OCI-LY1 (cell line): Measurements from ENCODE around the gene ZNF507.

Experiments
- H2AFZ ChIP-seq: fragments of 200-600 bp; sonication (generic), shearing (Covaris generic); 2 replicates; pipeline ENCODE4 v1.6.0; 2014; ENCODE audit warnings: antibody characterized with exemption, mild to moderate bottlenecking, low read length
- H3F3A ChIP-seq: fragments of 200-600 bp; sonication (generic), shearing (Covaris generic); 2 replicates; pipeline ENCODE4 v1.6.0; 2014; ENCODE audit warnings: mild to moderate bottlenecking, antibody characterized with exemption, low read length, moderate library complexity; ENCODE audit not compliant: insufficient read depth
- H3K27ac ChIP-seq: fragments of 200-600 bp; sonication (generic); 2 replicates; pipeline ENCODE4 v1.5.1; 2014; ENCODE audit warnings: low read length, mixed run types, mild to moderate bottlenecking, low read depth; ENCODE audit not compliant: poor library complexity, severe bottlenecking
- H3K27me3 ChIP-seq: fragments of 200-600 bp; sonication (generic); 2 replicates; pipeline ENCODE4 v1.6.0; 2014; ENCODE audit warnings: antibody characterized with exemption, mild to moderate bottlenecking, low read length, moderate library complexity; ENCODE audit not compliant: insufficient read depth
- H3K36me3 ChIP-seq: fragments of 200-600 bp; sonication (generic); 2 replicates; pipeline ENCODE4 v1.6.1; 2014; ENCODE audit warnings: mild to moderate bottlenecking, antibody characterized with exemption, low read length, moderate library complexity, mixed read lengths; ENCODE audit not compliant: insufficient read depth
- H3K4me1 ChIP-seq: fragments of 200-600 bp; sonication (generic); 2 replicates; pipeline ENCODE4 v1.5.1; 2014; ENCODE audit warnings: mild to moderate bottlenecking, low read length, moderate library complexity; ENCODE audit not compliant: insufficient read depth, severe bottlenecking
- H3K4me2 ChIP-seq: fragments of 200-600 bp; sonication (generic), shearing (Covaris generic); 2 replicates; pipeline ENCODE4 v1.6.1; 2014; ENCODE audit warnings: low read length
- H3K4me3 ChIP-seq: fragments of 200-600 bp; sonication (generic); 2 replicates; pipeline ENCODE4 v1.5.1; 2014; ENCODE audit warnings: low read length, low read depth, mild to moderate bottlenecking, mixed read lengths; ENCODE audit not compliant: poor library complexity, severe bottlenecking
- H3K79me2 ChIP-seq: fragments of 200-600 bp; shearing (Covaris generic); 2 replicates; pipeline ENCODE4 v1.6.1; 2016; ENCODE audit warnings: mixed run types, low read length, mixed read lengths; ENCODE audit not compliant: insufficient read depth
- H3K9ac ChIP-seq: fragments of 200-600 bp; sonication (generic), shearing (Covaris generic); 2 replicates; pipeline ENCODE4 v1.6.1; 2014; ENCODE audit warnings: mild to moderate bottlenecking, low read length, mixed read lengths
- H3K9me2 ChIP-seq: fragments of 200-600 bp; sonication (generic), shearing (Covaris generic); 2 replicates; pipeline ENCODE4 v1.6.1; 2014; ENCODE audit warnings: low read depth, mild to moderate bottlenecking, low read length, mixed read lengths
- H3K9me3 ChIP-seq: fragments of 200-600 bp; shearing (Covaris generic); 2 replicates; pipeline ENCODE4 v1.6.1; 2014; ENCODE audit warnings: low read length, mixed read lengths
- H4K20me1 ChIP-seq: fragments of 200-600 bp; sonication (generic), shearing (Covaris generic); 2 replicates; pipeline ENCODE4 v1.6.0; 2016; ENCODE audit warnings: mild to moderate bottlenecking, low read length; ENCODE audit not compliant: insufficient read depth
- EZH2 ChIP-seq: fragments of 200-600 bp; sonication (generic), shearing (Covaris generic); IDR thresholded peaks from 2 replicates; pipeline ENCODE4 v1.8.0; 2017; ENCODE audit warnings: borderline replicate concordance, mixed run types, mild to moderate bottlenecking, antibody characterized with exemption, low read length, moderate library complexity, mixed read lengths
- TF ChIP-seq, protein P1 (sequence below): fragments of 200-600 bp; sonication (generic), shearing (Covaris generic); IDR thresholded peaks from 2 replicates; pipeline ENCODE4 v1.5.1; 2017; ENCODE audit warnings: mild to moderate bottlenecking, antibody characterized with exemption, low read length, moderate library complexity, mixed read lengths

Gene ZNF507

DNA sequence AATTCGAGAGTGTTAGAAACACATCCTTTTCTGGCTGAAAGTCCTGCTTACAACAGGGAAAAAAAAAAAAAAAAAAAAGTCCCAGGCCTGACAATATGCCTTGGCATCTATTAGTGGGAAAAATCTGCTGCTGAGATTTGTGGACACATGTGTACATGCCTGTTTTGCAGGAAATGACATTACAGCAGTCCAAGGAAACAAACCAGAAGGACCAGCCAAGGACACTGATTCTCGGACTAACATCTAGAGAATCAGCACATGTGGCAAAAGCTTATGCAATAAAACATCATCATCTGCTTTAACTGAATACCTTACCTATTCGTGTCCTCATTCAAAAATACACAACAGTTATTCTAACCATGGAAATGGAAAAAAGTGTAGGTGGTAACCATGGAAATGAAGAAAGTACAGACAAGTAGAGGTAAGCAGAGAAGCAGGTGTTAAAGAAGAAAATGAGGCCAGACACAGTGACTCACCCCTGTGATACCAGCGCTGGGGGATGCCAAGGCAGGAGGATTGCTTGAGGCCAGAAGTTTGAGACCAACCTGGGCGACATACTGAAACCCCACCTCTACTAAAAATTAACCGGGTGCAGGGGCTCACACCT lies 50.7 kb downstream of the ZNF507 start:
- no peaks in the 10 kb centered on the region for H3K9me2 ChIP-seq
- TF ChIP-seq, protein P1, sequence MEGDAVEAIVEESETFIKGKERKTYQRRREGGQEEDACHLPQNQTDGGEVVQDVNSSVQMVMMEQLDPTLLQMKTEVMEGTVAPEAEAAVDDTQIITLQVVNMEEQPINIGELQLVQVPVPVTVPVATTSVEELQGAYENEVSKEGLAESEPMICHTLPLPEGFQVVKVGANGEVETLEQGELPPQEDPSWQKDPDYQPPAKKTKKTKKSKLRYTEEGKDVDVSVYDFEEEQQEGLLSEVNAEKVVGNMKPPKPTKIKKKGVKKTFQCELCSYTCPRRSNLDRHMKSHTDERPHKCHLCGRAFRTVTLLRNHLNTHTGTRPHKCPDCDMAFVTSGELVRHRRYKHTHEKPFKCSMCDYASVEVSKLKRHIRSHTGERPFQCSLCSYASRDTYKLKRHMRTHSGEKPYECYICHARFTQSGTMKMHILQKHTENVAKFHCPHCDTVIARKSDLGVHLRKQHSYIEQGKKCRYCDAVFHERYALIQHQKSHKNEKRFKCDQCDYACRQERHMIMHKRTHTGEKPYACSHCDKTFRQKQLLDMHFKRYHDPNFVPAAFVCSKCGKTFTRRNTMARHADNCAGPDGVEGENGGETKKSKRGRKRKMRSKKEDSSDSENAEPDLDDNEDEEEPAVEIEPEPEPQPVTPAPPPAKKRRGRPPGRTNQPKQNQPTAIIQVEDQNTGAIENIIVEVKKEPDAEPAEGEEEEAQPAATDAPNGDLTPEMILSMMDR: no peak
- no peak for TF ChIP-seq EZH2

DNA sequence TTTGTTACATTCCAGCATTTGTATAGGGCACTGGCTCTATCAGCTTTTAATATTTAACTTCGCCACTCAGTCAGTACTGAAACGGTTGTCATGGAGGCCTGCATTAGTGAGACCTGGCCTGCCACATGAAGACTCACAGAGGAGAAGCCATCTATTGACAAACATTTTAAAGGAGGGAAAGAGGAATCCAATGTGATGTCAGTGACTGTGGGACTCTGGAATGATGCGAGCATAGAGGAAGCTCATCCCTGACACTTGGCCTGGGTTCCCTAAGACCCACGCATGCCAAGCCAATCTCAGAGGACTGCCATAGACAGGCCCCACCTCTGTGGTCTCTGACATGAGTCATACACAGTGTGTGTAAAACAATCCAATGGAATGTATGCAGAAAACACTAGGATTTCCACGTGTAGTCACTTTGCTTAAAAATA lies 52.3 kb downstream of the ZNF507 start:
- Histone ChIP-seq H4K20me1 (no peaks in the 10 kb centered on the region), H3K9me3 (no peaks in the 10 kb centered on the region), H2AFZ (no peak overlapping the region), H3K27ac (no peak overlapping the region), H3K4me1 (no peaks in the 10 kb centered on the region), H3K4me2 (no peak overlapping the region), H3K27me3 (no peaks in the 10 kb centered on the region), H3K9me2 (no peaks in the 10 kb centered on the region), H3K4me3 (no peak overlapping the region), H3F3A (no peaks in the 10 kb centered on the region), H3K9ac (no peak overlapping the region), H3K79me2 (no peaks in the 10 kb centered on the region), H3K36me3 (peaks cover 12% of the 10 kb centered on the region; the same call in 1 of the 2 replicates)
- no peak for TF ChIP-seq EZH2
- TF ChIP-seq, protein P1: no peak

More for the DNA sequence above, 50.7 kb downstream of the ZNF507 start:
- H3K27ac ChIP-seq: no peak overlapping the region
- no peaks in the 10 kb centered on the region for H3K27me3 ChIP-seq
- no peaks in the 10 kb centered on the region for H3K79me2 ChIP-seq
- no peak overlapping the region for H3K9ac ChIP-seq
- H3K9me3 ChIP-seq: no peaks in the 10 kb centered on the region
- H3K4me1 ChIP-seq: no peaks in the 10 kb centered on the region
- H2AFZ ChIP-seq: no peak overlapping the region
- H3K36me3 ChIP-seq: peaks cover 12% of the 10 kb centered on the region; the same call in 1 of the 2 replicates
- H3K4me3 ChIP-seq: no peak overlapping the region
- H4K20me1 ChIP-seq: no peaks in the 10 kb centered on the region
- H3K4me2 ChIP-seq: no peak overlapping the region
- no peaks in the 10 kb centered on the region for H3F3A ChIP-seq

DNA sequence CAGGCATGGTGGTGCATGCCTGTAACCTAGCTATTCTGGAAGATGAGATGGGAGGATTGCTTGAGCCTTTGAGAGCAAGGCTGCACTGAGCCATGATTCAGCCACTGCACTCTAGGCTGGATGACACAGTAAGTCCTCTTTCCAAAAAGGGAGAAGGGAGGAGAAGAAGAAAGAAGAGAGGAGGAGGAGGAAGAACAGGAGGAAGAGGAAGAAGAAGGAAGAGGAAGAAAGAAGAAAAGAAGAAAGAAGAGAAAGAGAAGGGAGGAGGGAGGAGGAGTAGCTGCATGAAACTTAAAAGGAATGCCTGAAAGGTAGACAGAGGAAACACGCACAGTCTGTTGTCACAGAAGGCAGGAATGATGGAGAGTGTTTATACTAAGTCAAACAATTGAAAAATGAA lies 56.6 kb downstream of the ZNF507 start:
- Histone ChIP-seq H3K9me2 (no peaks in the 10 kb centered on the region), H3K4me3 (no peak overlapping the region), H3K9ac (no peak overlapping the region), H3K4me1 (peaks cover 24% of the 10 kb centered on the region), H3F3A (no peaks in the 10 kb centered on the region), H3K9me3 (no peaks in the 10 kb centered on the region), H3K79me2 (no peaks in the 10 kb centered on the region; the same call in none of the 2 replicates), H3K36me3 (no peaks in the 10 kb centered on the region), H3K27ac (no peak overlapping the region), H4K20me1 (no peaks in the 10 kb centered on the region), H2AFZ (no peak overlapping the region), H3K27me3 (no peaks in the 10 kb centered on the region), H3K4me2 (no peak overlapping the region)
- TF ChIP-seq EZH2: no peak
- TF ChIP-seq, protein P1: no peak
